Measurements from ENCODE around the gene CCNL2.

CCNL2 gene

GRCh38 chr1:1438531-1439381 is 39.6 kb upstream of the CCNL2 start:
- peak overlapping the region; percentile 87 for H2BK5ac ChIP-seq (ENCODE audit: low read depth, low read length, poor library complexity, severe bottlenecking)
- no peak overlapping the region for H2BK12ac ChIP-seq (ENCODE audit: low read length in 2 of 2)
- H2BK120ac ChIP-seq (ENCODE audit: low read depth, low read length), result no peak overlapping the region
- H3K4me1 ChIP-seq (ENCODE audit: control insufficient read depth, insufficient read depth, low read depth, low read length), result peaks cover 69% of the 10 kb centered on the region
- peak overlapping the region; percentile 37 for H2AK5ac ChIP-seq (ENCODE audit: low read length, severe bottlenecking)
- 92% methylated on average over 45 of the region's 45 CpGs for WGBS
- no peak overlapping the region for H3K4ac ChIP-seq (ENCODE audit: low read depth in 1 of 2, low read length in 2 of 2)
- no peak overlapping the region for H3K4me3 ChIP-seq (ENCODE audit: insufficient read depth in 1 of 2, low read depth in 1 of 2, low read length in 2 of 2)
- H3K9ac ChIP-seq (ENCODE audit: low read length), result no peak overlapping the region
- peak overlapping the region; percentile 43 for H4K91ac ChIP-seq (ENCODE audit: low read length)
- peaks cover 0 to 26% of the 10 kb centered on the region in 2 experiments for H3K27me3 ChIP-seq (ENCODE audit: control insufficient read depth in 1 of 2, insufficient read depth in 1 of 2, low read length in 2 of 2)
- H3K79me1 ChIP-seq (replicated peaks; ENCODE audit: low read length, poor library complexity, severe bottlenecking), result peaks cover 23% of the 10 kb centered on the region
- DNase-seq, result no peak
- peaks cover 0 to 52% of the 10 kb centered on the region in 2 experiments for H3K36me3 ChIP-seq (ENCODE audit: control insufficient read depth in 1 of 2, insufficient read depth in 2 of 2, low read depth in 1 of 2, low read length in 2 of 2)
- H3K18ac ChIP-seq (ENCODE audit: low read depth in 1 of 2, low read length in 2 of 2), result no peak overlapping the region
- H3K23ac ChIP-seq (ENCODE audit: low read length in 2 of 2), result no peak overlapping the region
- no peaks in the 10 kb centered on the region for H3K9me3 ChIP-seq (ENCODE audit: control insufficient read depth, low read length)
- no peak overlapping the region for H2AFZ ChIP-seq (ENCODE audit: low read depth, low read length)
- H3K27ac ChIP-seq (ENCODE audit: low read length, poor library complexity, severe bottlenecking), result peak overlapping the region; percentile 88
- H3K14ac ChIP-seq (ENCODE audit: low read length in 2 of 2), result no peak overlapping the region
- no peak overlapping the region for H2BK15ac ChIP-seq (ENCODE audit: low read depth, poor library complexity, severe bottlenecking)
- no peak overlapping the region for H3K4me2 ChIP-seq (ENCODE audit: low read length, poor library complexity, severe bottlenecking)
- H4K8ac ChIP-seq (ENCODE audit: low read length), result no peak overlapping the region

GRCh38 chr1:1437904-1438376 is 38.8 kb upstream of the CCNL2 start:
- Histone ChIP-seq H3K4ac (ENCODE audit: low read depth in 1 of 2, low read length in 2 of 2) (no peak overlapping the region), H3K4me2 (ENCODE audit: low read length, poor library complexity, severe bottlenecking) (peak overlapping the region; percentile 68), H3K18ac (ENCODE audit: low read depth in 1 of 2, low read length in 2 of 2) (no peak overlapping the region), H3K9ac (ENCODE audit: low read length) (no peak overlapping the region), H3K4me3 (ENCODE audit: insufficient read depth in 1 of 2, low read depth in 1 of 2, low read length in 2 of 2) (no peak overlapping the region), H3K27ac (ENCODE audit: low read length, poor library complexity, severe bottlenecking) (peak overlapping the region; percentile 88), H2BK5ac (ENCODE audit: low read depth, low read length, poor library complexity, severe bottlenecking) (peak overlapping the region; percentile 74), H2BK120ac (ENCODE audit: low read depth, low read length) (no peak overlapping the region), H2AK5ac (ENCODE audit: low read length, severe bottlenecking) (peak overlapping the region; percentile 72), H2AFZ (ENCODE audit: low read depth, low read length) (no peak overlapping the region), H2BK12ac (ENCODE audit: low read length in 2 of 2) (no peak overlapping the region), H4K8ac (ENCODE audit: low read length) (peak overlapping the region; percentile 32), H3K36me3 (ENCODE audit: control insufficient read depth in 1 of 2, insufficient read depth in 2 of 2, low read depth in 1 of 2, low read length in 2 of 2) (peaks cover 0 to 52% of the 10 kb centered on the region in 2 experiments), H3K23ac (ENCODE audit: low read length in 2 of 2) (no peak overlapping the region), H4K91ac (ENCODE audit: low read length) (no peak overlapping the region), H3K27me3 (ENCODE audit: control insufficient read depth in 1 of 2, insufficient read depth in 1 of 2, low read length in 2 of 2) (peaks cover 0 to 26% of the 10 kb centered on the region in 2 experiments), H3K9me3 (ENCODE audit: control insufficient read depth, low read length) (no peaks in the 10 kb centered on the region), H3K79me1 (replicated peaks; ENCODE audit: low read length, poor library complexity, severe bottlenecking) (peaks cover 23% of the 10 kb centered on the region), H3K4me1 (ENCODE audit: control insufficient read depth, insufficient read depth, low read depth, low read length) (peaks cover 77% of the 10 kb centered on the region), H2BK15ac (ENCODE audit: low read depth, poor library complexity, severe bottlenecking) (no peak overlapping the region), H3K14ac (ENCODE audit: low read length in 2 of 2) (no peak overlapping the region)
- 68% methylated on average over 11 of the region's 11 CpGs for WGBS
- DNase-seq, result no peak

- Histone ChIP-seq H2BK12ac (ENCODE audit: low read length in 2 of 2) (no peak overlapping the region), H2AFZ (ENCODE audit: low read depth, low read length) (no peak overlapping the region), H3K9me3 (ENCODE audit: control insufficient read depth, low read length) (no peaks in the 10 kb centered on the region), H3K36me3 (ENCODE audit: control insufficient read depth in 1 of 2, insufficient read depth in 2 of 2, low read depth in 1 of 2, low read length in 2 of 2) (peaks cover 0 to 48% of the 10 kb centered on the region in 2 experiments), H4K8ac (ENCODE audit: low read length) (no peak overlapping the region), H3K4me2 (ENCODE audit: low read length, poor library complexity, severe bottlenecking) (peak overlapping the region; percentile 59), H3K4ac (ENCODE audit: low read depth in 1 of 2, low read length in 2 of 2) (no peak overlapping the region), H2BK5ac (ENCODE audit: low read depth, low read length, poor library complexity, severe bottlenecking) (peak overlapping the region; percentile 74), H3K9ac (ENCODE audit: low read length) (no peak overlapping the region), H3K14ac (ENCODE audit: low read length in 2 of 2) (no peak overlapping the region), H2BK120ac (ENCODE audit: low read depth, low read length) (no peak overlapping the region), H3K23ac (ENCODE audit: low read length in 2 of 2) (peak overlapping the region in 1 of 2 experiments; percentile 14), H3K4me1 (ENCODE audit: control insufficient read depth, insufficient read depth, low read depth, low read length) (peaks cover 83% of the 10 kb centered on the region), H2AK5ac (ENCODE audit: low read length, severe bottlenecking) (peak overlapping the region; percentile 84), H3K27me3 (ENCODE audit: control insufficient read depth in 1 of 2, insufficient read depth in 1 of 2, low read length in 2 of 2) (peaks cover 0 to 26% of the 10 kb centered on the region in 2 experiments), H3K4me3 (ENCODE audit: insufficient read depth in 1 of 2, low read depth in 1 of 2, low read length in 2 of 2) (no peak overlapping the region), H3K79me1 (replicated peaks; ENCODE audit: low read length, poor library complexity, severe bottlenecking) (peaks cover 23% of the 10 kb centered on the region), H3K18ac (ENCODE audit: low read depth in 1 of 2, low read length in 2 of 2) (no peak overlapping the region), H2BK15ac (ENCODE audit: low read depth, poor library complexity, severe bottlenecking) (no peak overlapping the region), H4K91ac (ENCODE audit: low read length) (peak overlapping the region; percentile 6), H3K27ac (ENCODE audit: low read length, poor library complexity, severe bottlenecking) (peak overlapping the region; percentile 88)
- 92% methylated on average over 31 of the region's 31 CpGs for WGBS
- DNase-seq, result no peak
Measured at GRCh38 chr1:1437033-1437903, 38.1 kb upstream of the CCNL2 start.

Measured in mesenchymal stem cell (in vitro differentiated cells and primary cell).